NCI-H2081 treated with DMSO at 0.1 percent for 48 hours (cell line): ENCODE measurements around the gene CHMP6.

ENCODE experiments used
- DNase-seq: peaks from one replicate; lab custom pipeline; 2025; lab: John Stamatoyannopoulos, UW

Gene CHMP6

DNA sequence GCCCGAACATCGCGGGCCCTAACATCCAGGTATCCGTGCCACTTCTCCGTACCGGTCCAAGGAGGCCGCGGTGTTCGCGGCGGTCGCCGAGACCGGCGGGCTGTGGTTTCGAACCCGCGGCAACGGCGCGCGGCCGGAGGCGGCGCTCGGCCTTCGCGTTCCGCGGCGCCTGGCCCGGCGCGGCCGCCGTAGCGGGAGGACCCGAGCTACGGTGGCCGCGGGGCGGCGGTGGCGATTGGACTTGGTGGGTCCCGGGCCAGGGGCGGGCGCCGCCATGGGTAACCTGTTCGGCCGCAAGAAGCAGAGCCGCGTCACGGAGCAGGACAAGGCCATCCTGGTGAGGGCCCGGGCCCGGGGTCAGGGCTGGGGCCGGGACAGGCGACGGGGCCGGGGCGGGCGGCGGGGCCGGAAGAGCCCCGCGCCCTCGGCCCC is at the start of gene CHMP6:
TSS of gene CHMP6 (plus strand) at position 197 of the 432 bp plus-strand sequence. CDS start at position 275, 78 bp downstream.
- DNase-seq = no peak

DNA sequence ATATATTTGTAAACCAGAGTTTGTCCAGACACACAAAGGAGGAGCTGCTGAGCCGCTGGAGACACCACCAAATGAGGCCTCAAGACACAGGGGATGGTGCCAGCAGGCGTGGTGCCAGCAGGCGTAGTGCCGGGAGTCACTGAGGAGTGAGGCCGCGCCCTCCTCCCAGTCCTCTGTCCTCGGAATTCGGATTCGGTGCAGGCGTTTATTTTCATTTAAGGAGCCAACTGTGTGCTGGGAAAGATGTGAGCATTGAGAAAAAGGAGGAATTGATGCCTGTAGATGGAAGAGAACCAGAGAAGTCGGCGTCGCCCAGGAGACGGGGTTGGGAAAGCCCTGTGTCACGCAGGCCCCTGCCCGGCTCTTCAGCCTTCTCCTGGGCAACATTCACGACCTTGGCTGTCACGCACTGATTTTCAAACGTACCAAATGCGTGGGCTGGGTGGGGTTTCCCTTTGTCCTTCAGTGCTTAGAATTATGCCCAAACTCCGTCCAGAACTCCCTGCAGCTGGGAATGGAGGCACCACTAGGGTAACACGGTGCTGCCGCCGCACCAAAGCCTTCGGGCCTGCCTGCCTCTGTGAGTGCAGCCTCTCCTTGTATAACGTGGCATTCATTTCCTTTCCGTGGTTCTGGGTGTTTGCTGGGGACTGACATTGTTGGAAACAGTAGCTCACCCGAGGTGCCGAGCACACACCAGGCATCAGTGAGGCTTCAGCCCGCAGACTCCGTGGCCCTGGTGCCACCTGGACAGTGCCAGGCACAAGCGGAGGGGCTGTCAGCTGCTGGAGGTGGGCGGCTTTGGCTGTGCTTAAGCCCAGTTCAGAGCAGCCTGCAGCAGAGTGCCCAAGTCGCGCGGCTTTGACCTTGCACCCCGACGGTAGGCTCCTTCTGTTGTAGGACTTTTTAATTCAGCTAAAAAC is 49.0 kb upstream of the CHMP6 start:
- DNase-seq = no peak

DNA sequence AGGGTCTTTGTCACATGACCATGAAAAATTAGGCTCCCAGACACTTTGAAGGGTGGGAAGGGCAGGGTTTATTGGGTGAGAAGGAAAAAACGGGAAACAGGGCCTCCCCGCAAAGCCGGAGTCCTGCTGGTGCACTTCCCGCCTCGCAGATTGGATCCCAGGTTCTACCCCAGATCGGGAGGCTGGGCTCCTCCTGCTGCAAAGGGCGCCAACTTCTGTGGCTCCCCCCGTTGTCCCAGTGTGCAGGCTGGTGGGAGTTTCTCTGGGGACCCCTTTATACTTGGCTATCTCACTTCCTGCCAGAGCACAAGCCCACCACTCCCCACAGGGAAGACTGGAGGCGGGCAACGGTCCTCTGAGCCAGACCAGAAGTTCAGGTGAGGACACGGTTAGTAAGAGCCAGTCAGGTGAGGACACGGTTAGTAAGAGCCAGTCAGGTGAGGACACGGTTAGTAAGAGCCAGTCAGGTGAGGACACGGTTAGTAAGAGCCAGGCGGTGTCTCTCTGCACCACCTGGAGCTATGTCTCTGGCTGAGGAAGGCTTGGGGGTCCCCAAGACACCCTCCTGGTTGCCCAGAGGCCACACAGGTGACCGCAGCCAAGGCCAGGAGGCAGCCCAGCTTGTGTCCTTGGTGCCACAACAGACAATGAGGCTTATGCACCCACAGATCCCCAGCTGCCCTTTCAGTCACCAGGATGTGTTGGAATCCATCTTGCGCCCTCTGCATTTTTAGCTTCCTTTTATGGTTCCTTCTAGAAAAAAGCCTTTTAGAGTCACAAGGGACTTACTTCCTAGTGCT is 48.1 kb upstream of the CHMP6 start:
- no peak for DNase-seq

- no peak for DNase-seq
Observed at GRCh38 chr17:80944326-80944725, 47.3 kb upstream of the CHMP6 start.

DNA sequence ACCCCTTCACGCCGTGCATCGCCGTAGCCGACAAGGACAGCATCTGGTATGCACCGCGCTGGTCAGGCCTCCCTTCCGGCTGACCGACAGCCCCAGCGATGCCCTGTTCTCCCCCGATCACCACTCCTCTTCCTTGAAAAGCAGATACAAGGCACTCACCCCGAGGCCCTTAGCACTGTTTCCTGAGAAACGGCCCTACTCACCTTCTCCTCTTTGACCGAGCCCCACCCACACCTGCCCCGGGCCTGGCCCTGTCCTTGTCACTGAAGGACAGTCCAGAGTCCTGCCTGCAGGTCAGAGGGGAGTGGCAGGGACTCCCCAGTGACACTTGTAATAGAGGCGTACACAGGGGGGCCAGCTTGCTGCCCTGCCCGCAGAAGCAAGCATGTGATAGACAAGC is 45.9 kb upstream of the CHMP6 start:
- DNase-seq = no peak

- DNase-seq = no peak
Observed at GRCh38 chr17:80946449-80946848, 45.2 kb upstream of the CHMP6 start.

- DNase-seq = no peak
Observed at GRCh38 chr17:80947200-80947940, 44.3 kb upstream of the CHMP6 start.

DNA sequence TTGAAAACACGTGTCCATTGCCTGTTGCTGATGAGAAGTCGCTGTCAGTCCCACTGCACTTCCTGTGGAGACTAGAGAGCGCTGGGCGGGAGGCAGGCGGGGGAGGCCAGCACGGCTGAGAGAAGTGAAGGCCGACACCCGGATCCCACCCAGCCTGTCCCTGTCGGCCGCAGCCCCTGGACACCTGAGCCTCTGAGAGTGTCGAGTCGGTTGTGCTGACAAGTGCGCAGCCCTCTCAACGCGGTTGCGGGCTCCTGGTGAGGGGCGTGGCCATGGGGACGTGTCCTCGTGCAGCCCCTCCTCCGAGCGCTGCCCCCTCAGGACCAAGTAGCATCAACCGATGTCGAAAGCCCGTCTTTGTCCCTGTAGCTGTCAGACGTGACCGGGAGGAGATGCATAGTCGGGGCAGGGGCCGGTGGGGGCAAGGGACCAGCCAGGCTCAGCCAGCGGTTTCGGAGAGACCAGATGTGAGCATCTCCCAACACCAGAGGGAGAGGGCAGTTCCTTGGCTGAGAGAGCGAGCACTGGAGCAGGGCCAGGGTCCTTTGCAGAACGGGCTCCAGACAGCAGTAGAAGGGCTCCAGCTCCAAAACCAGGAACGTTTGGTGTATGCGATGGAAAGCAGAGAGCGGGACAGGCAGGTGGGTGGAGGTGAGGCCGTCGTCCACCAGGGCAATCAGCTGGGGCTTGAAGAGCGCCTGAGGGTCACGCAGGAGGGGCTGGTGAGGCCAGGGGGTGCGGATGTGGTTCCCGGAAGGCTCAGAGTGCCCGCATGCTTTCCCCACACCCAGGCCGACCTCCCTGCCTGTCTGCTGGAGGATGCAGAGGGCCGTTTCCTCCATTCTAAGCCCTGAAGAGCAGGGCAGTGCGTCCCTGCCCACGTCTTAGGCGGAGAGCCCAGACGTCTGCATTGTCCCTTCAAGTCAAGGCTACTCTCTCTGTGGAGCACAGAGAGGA is 43.3 kb upstream of the CHMP6 start:
- no peak for DNase-seq

- DNase-seq = no peak
Observed at GRCh38 chr17:80948976-80949450, 42.6 kb upstream of the CHMP6 start.

GRCh38 chr17:80949451-80950421 is 41.9 kb upstream of the CHMP6 start:
- DNase-seq = no peak

- DNase-seq = no peak
Observed at GRCh38 chr17:80950466-80951120, 41.0 kb upstream of the CHMP6 start.

GRCh38 chr17:80951121-80952090 is 40.2 kb upstream of the CHMP6 start:
- no peak for DNase-seq

GRCh38 chr17:80952291-80952690 is 39.4 kb upstream of the CHMP6 start:
- DNase-seq = no peak

DNA sequence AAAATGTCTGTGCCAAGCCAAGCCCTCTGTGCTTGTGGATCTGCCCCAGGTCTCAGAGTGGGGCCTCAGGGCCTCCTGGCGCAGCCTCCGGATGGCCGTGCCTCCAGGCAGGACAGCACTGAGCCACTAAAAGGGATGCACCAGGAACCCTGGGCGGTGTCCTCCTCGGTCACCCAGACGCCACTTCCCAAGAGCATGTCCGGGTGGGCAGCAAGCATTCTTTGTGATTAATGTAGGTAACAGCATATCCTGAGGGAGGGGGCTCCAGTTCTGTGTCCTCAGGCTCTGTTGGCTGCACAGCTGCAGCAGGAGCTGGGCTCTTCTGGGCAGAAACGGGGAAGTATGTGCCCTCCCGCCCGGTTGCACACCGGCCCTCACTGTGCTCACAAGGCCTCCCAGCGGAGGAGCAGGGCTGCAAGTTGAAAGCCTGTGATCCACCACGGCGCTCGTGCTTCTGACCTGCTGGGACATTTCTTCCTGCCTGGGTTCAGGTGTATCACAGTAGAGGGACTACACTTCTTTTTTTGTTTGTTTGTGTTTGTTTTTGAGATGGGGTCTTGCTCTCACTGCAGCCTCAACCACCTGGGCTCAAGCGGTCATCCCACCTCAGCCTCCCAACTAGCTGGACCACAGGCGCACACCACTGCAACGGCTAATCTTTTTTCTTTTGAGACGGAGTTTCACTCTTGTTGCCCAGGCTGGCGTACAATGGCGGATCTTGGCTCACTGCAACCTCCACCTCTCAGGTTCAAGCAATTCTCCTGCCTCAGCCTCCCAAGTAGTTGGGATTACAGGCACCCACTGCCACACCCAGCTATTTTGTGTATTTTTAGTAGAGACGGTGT is 37.9 kb upstream of the CHMP6 start:
- no peak for DNase-seq

DNA sequence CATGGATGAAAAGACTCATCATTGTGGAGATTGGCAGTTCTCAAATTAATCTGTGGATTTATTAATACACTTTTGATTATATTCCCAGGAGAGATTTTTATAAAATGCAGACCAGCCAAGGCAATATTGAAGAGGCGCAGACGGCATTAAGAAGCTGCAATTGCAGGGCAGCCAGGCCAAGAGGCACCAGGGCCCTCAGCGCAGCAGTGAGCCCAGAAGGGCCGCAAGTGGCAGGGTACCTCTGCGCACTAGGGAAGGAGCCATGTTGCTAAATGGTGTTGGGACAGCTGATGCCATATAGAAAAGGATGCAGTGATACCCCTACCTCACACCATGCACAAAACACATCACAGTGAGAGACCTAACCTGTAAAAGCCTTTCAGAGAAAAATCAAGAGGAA is 36.6 kb upstream of the CHMP6 start:
- DNase-seq = no peak

DNA sequence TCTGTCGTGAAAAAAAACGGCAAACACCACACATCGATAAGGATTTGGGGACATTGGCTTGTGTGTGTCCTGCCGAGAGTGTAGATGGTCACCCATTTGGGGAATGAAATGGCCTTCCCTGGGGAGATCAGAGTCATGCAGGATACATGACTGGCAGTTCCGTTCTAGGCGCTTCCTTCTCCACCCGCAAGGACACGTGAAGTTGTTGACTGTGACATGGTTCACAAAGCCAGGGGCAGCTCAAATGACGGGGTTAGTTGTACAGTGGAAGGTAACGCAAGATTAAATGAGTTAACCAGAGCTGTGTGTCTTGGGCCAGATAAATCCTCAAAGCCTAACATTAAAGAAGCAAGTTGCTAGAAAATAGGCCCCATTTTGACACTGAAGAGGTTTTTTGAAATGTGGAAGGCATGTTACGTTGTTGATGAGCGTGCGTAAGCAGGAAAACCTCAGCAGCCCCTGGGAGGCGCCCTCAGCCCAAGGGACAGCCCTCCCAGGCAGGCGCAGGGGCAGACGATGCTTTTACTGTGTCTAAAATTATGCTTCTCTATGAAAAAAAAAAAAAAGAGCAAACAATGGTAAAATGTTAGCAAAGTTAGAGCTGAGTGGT is 35.9 kb upstream of the CHMP6 start:
- no peak for DNase-seq
